CD4-positive, alpha-beta T cell treated with Interleukin-10 for 1 hour (primary cell): ENCODE results near the gene PKN1.
A peak's percentile ranks its signal among the peaks of the same experiment; 100 is the strongest.

Source experiments
- DNase-seq: peaks from one replicate; pipeline ENCODE4 v3.0.0-alpha.2; 2020

Gene PKN1

GRCh38 chr19:14470031-14470876 lies 37.1 kb downstream of the PKN1 start:
- DNase-seq, result no peak

GRCh38 chr19:14471436-14472187 lies 38.5 kb downstream of the PKN1 start:
- no peak for DNase-seq

GRCh38 chr19:14472202-14472938 lies 39.3 kb downstream of the PKN1 start:
- peak; percentile 85 for DNase-seq

- no peak for DNase-seq
These were observed 40.2 kb downstream of the PKN1 start for GRCh38 chr19:14473073-14473977.

- no peak for DNase-seq
These were observed 41.0 kb downstream of the PKN1 start for GRCh38 chr19:14473978-14474578.

- DNase-seq, result no peak
These were observed 41.7 kb downstream of the PKN1 start for GRCh38 chr19:14474827-14475226.

- peak; percentile 30 for DNase-seq
These were observed 42.4 kb downstream of the PKN1 start, which contains the start of gene PTGER1 for GRCh38 chr19:14475251-14476073. PTGER1 (minus strand) TSS chr19:14475354; CDS start chr19:14474320, 1,034 bp downstream.

GRCh38 chr19:14476327-14476672 lies 43.2 kb downstream of the PKN1 start:
- no peak for DNase-seq

- peak; percentile 77 for DNase-seq
These were observed 43.7 kb downstream of the PKN1 start for GRCh38 chr19:14476673-14477401.

- DNase-seq, result no peak
These were observed 44.5 kb downstream of the PKN1 start for GRCh38 chr19:14477418-14478112.

GRCh38 chr19:14478113-14478545 lies 45.0 kb downstream of the PKN1 start:
- DNase-seq, result no peak

GRCh38 chr19:14479309-14479974 lies 46.3 kb downstream of the PKN1 start:
- no peak for DNase-seq

- DNase-seq, result peak; percentile 76
These were observed 47.0 kb downstream of the PKN1 start for GRCh38 chr19:14479975-14480699.

GRCh38 chr19:14480700-14481079 lies 47.6 kb downstream of the PKN1 start:
- DNase-seq, result no peak

- DNase-seq, result no peak
These were observed 49.3 kb downstream of the PKN1 start for GRCh38 chr19:14482172-14482941.

- DNase-seq, result no peak
These were observed 54.4 kb downstream of the PKN1 start for GRCh38 chr19:14487370-14488125.
